HFF-Myc (cell line): ENCODE results near the gene PTTG2.

Source experiments
- DNase-seq: peaks from one replicate; pipeline ENCODE4 v3.0.0-alpha.2; 2011; ENCODE audit warnings: low read depth; ENCODE audit errors: extremely low read depth
- H3K4me3 ChIP-seq: replicated peaks from 2 replicates; pipeline ENCODE4 v1.5.1; 2011; ENCODE audit warnings: low read depth, mild to moderate bottlenecking, control low read depth, low read length
- TF ChIP-seq, protein P1 (sequence below): IDR thresholded peaks from 2 replicates; pipeline ENCODE4 v1.5.1; 2012; ENCODE audit warnings: mild to moderate bottlenecking, low read depth, low read length, control low read depth; ENCODE audit errors: missing control alignments

The PTTG2 gene

DNA sequence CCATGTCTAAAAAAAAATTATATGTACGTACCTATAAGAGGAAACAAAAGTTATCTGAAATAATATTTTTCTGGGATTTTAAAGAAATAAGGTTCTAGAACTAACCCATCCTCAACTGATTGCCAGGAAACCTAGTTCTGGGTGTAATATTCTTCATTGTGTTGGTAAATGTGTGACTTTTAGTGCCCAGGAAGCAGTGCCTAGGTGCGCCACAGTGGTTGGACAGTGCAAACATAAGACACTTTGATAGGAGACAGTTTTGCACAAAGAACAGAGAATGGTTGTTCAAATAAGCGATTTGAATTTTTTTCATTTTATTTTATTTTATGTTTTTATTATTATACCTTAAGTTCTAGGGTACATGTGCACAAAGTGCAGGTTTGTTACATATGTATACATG lies 22.0 kb upstream of the PTTG2 start:
- TF ChIP-seq, protein P1, sequence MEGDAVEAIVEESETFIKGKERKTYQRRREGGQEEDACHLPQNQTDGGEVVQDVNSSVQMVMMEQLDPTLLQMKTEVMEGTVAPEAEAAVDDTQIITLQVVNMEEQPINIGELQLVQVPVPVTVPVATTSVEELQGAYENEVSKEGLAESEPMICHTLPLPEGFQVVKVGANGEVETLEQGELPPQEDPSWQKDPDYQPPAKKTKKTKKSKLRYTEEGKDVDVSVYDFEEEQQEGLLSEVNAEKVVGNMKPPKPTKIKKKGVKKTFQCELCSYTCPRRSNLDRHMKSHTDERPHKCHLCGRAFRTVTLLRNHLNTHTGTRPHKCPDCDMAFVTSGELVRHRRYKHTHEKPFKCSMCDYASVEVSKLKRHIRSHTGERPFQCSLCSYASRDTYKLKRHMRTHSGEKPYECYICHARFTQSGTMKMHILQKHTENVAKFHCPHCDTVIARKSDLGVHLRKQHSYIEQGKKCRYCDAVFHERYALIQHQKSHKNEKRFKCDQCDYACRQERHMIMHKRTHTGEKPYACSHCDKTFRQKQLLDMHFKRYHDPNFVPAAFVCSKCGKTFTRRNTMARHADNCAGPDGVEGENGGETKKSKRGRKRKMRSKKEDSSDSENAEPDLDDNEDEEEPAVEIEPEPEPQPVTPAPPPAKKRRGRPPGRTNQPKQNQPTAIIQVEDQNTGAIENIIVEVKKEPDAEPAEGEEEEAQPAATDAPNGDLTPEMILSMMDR: no peak
- H3K4me3 ChIP-seq: no peak overlapping the region
- DNase-seq: no peak

DNA sequence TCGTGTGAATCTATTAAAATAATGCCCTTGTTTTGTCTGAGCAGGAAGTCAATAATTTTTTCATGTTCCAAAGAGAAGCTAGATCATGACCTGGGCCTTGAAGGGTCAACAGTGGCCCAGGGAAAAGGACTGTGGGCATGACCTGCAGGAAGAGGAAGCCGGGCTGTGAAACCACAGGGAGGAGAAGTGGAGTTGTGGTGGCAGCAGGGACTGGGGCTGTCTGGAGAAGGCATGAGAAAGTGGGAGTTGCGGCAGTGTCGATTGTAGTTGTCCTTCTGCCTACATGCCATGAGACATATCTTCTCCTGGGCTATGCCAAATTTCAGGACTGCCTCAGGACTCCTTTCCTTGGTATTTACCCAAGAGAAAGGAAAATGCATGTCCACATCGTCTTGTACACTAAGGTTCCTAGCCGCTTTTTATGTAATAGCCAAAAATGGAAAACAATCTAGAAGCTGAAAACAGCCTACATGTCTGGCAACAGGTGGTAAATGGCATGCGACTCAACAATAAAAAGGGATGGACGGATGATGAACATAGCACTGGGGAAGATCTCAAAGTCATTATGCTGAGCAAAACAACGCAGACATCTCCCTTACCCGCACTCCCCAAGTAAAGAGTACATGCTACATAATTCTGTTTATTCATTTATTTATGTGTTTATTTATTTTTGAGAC lies 13.6 kb upstream of the PTTG2 start:
- no peak overlapping the region for H3K4me3 ChIP-seq
- DNase-seq: no peak
- TF ChIP-seq, protein P1: no peak

DNA sequence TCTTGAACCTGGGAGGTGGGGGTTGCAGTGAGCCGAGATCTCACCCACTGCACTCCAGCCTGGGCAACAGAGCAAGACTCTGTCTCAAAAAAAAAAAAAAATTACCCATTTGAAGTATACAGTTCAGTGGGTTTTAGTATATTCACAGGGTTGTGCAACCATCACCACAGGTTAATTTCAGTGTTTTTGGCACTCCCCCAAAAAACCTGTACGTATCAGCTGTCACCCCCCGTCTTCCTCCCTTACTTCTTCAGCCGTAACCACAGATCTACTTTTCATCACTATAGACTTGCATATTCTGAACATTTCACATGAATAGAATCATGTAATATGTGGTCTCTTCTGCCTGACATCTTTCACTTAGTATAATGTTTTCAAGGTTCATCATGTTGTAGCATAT lies 11.7 kb upstream of the PTTG2 start:
- H3K4me3 ChIP-seq: no peak overlapping the region
- TF ChIP-seq, protein P1: no peak
- DNase-seq: no peak

DNA sequence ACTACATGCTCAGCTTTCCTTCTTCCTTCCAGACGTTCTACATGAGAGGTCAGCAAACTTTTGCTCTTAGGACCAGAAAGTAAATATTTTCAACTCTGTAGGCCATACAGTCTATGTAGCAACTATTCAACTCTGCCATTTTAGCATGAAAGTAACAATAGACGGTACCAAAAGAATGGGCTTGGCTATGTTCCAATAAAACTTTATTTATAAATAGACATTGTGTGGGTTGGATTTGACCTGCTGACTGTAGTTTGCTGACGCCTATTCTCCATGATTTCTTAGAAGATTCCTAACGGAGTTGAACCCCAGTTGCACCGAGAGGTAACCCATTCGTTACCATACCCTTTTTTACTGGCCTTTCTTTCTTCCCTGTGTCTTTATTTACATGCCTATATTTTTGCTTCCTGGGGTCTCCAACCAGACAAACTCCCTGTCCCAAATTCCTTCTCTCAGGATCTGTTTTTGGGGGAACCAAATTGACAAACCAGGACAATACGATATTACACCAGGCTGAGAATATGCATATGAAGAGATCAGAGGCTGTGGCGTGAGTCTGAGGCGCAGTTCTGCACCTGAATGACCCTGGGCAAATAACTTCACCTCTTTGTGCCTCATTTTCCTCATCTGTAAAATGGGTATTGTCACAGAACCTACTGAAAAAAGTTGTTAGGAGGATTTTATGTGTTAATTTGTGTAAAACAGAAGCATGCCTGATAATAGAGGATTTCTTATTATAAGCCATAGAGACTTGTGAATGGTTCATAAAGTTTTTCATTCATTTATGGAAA lies 10.4 kb upstream of the PTTG2 start:
- TF ChIP-seq, protein P1: no peak
- DNase-seq: no peak

DNA sequence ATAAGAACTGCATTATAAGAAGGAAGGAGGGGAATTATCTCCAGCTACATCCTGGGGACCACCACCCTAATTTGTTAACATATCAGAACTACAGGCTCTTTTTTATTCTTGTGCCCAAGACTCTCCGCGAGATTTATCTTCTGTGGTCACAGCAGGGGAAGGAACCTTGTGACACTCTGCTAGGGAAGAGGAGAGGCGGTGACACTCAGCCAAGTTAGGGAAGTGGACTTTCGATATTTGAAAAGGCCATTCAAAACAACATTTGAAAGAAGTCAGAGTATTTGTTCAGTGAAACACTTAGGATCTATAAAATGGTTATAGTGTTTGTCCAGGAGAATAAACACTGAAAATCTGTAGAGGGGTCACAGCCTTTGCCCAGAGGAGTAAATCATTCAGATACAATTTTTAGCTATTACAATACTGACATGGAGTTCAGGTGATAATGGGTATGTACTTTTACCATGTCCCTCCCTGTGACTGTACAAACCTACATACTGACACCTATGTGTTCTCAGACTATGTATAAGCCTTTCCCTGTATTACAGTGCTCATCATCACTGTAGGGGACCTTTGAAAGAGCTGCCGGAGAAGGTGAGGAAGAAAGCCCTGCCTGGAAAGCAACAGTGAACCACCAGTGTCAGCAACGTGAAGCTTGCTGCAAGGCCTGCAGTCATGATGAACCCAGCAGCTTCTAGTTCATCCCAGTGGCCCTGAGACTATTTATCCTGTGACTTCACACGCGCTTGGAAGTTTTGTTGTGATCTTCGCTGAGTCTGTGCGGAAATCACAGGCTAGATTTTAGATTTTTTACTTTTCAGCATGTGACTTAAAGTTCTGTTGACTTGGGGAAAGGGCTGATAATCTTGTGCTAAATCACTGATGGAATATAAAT lies 8.5 kb upstream of the PTTG2 start:
- DNase-seq: no peak
- H3K4me3 ChIP-seq: no peak overlapping the region
- TF ChIP-seq, protein P1: no peak

More for the DNA sequence above, 10.4 kb upstream of the PTTG2 start:
- no peak overlapping the region for H3K4me3 ChIP-seq

DNA sequence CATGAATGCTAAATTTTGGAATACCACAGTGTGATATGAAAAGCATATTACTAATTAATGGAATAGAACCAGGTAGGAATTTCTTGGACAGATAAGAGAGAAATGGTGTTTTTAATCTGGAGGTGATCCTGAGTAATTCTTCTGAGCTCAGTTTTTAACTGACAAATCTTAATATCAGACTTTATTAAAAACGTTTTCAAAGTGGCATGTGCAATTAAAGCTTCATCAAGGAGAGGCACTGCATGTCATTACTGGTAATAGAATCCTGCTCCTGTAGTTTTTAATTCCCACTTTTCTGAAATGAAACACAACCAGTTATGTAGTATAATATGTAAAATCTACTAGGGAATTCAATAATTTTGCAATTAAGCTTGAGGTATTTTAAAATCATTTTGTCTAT lies 7.0 kb upstream of the PTTG2 start:
- H3K4me3 ChIP-seq: no peak overlapping the region
- TF ChIP-seq, protein P1: no peak

More for the DNA sequence above, 7.0 kb upstream of the PTTG2 start:
- no peak for DNase-seq
